GM12873 (cell line): ENCODE data around the gene ADAM33.

Experiments
- CTCF ChIP-seq: IDR thresholded peaks from 2 replicates; pipeline ENCODE4 v1.5.1; 2012; ENCODE audit warnings: low read depth, mild to moderate bottlenecking, moderate library complexity, low read length, control low read depth; ENCODE audit not compliant: insufficient read depth; ENCODE audit errors: missing control alignments

Gene ADAM33

GRCh38 chr20:3692706-3693294, 11.0 kb upstream of the ADAM33 start:
- TF ChIP-seq CTCF: no peak

GRCh38 chr20:3691897-3692296, 10.1 kb upstream of the ADAM33 start:
- no peak for TF ChIP-seq CTCF

- no peak for TF ChIP-seq CTCF
Measured at GRCh38 chr20:3691306-3691705, 9.5 kb upstream of the ADAM33 start.

- TF ChIP-seq CTCF: no peak
Measured at GRCh38 chr20:3690413-3690812, 8.6 kb upstream of the ADAM33 start.

GRCh38 chr20:3689978-3690377, 8.2 kb upstream of the ADAM33 start:
- TF ChIP-seq CTCF: no peak

GRCh38 chr20:3687655-3688054, 5.8 kb upstream of the ADAM33 start:
- no peak for TF ChIP-seq CTCF

- TF ChIP-seq CTCF: no peak
Measured at GRCh38 chr20:3686867-3687321, 5.1 kb upstream of the ADAM33 start.
